Suppressor macrophage (primary cell): ENCODE data around the gene FGR.

Experiments
- DNase-seq, 4 experiments: peaks; one replicate each; pipeline ENCODE4 v3.0.0-alpha.2; 2020 to 2022

FGR gene

DNA sequence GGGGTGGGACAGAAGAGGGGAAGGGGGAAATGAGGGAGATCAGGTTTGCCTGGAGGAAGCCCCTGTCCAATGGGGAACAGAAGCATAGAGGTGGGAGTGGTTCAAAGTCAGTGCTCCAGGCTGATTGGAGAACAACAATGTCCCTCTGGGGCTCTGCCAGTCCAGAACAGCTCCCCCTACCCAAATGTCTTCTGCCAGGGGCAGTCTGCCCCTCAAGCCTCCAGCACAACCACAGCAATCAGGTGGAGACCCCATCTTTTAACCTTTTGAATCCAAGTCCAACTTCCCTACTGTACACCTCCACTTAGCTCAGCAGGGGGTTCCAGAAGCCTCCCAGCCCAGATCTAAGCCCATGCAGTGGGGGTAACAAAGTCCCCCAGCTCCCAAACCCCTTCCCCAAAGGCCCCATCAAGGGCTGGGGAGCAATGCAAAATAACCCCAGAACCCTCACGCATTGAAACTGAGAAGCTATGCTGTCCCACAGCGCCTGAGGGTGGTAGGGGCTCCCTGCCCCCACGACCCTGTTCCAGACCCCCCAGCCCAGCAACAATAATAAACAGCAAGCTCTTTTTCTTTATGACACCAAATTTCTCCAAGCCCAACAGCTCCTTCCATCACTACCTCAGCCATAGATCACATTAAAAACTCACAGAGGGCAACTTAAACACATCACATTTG is 34.3 kb downstream of the FGR start:
- no peak for DNase-seq

GRCh38 chr1:27599605-27600497 is 35.1 kb downstream of the FGR start:
- DNase-seq, result no peak

- DNase-seq, result no peak
Observed at GRCh38 chr1:27598902-27599528, 36.0 kb downstream of the FGR start.

DNA sequence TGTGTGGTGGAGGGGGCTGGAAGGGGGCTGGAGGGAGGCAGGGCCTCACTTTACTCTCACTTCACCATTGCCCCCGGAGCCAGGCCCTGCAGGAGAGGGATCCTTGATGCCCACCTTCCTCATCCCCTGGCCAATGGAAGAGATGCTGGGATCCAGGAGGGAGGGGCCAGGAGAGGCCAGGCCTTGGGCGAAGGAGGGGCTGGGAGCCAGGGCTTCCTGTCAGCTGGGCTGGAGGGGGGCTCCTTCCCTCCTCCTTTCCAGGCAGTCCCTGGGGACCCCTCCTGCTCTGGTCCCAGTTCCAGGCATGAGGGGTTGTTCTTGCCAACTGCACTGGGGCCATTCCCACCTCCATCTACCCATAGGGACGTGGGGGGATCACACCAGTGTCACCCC is 36.7 kb downstream of the FGR start:
- DNase-seq, result no peak

- DNase-seq, result no peak
Observed at GRCh38 chr1:27597516-27598294, 37.3 kb downstream of the FGR start.

GRCh38 chr1:27596986-27597385 is 38.0 kb downstream of the FGR start:
- DNase-seq, result no peak

- peak in 3 of 4 experiments; percentile 39 to 50 (median 46) for DNase-seq
Observed at GRCh38 chr1:27596261-27596660, 38.7 kb downstream of the FGR start.

DNA sequence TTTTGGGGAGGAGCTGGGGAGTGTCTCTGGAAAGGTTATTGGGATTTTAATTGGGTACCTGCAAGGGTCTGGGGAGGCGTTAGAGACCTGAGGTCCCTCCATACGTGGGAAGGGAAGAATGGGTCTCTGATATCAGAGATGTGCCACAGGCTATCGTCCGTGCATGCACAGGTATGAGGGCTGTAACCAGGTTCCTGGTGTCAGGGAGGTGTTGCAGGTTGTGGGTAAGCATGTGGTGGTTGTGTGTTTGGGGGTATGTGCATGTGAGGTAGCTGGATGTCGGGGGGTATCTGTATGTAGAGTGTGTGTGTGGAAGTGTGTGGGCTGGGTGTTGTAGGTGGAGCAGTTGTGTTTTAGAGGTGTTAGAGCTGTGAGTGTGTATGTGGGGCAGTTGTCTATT is 39.4 kb downstream of the FGR start:
- no peak for DNase-seq

- no peak for DNase-seq
Observed at GRCh38 chr1:27594564-27595510, 40.1 kb downstream of the FGR start.

DNA sequence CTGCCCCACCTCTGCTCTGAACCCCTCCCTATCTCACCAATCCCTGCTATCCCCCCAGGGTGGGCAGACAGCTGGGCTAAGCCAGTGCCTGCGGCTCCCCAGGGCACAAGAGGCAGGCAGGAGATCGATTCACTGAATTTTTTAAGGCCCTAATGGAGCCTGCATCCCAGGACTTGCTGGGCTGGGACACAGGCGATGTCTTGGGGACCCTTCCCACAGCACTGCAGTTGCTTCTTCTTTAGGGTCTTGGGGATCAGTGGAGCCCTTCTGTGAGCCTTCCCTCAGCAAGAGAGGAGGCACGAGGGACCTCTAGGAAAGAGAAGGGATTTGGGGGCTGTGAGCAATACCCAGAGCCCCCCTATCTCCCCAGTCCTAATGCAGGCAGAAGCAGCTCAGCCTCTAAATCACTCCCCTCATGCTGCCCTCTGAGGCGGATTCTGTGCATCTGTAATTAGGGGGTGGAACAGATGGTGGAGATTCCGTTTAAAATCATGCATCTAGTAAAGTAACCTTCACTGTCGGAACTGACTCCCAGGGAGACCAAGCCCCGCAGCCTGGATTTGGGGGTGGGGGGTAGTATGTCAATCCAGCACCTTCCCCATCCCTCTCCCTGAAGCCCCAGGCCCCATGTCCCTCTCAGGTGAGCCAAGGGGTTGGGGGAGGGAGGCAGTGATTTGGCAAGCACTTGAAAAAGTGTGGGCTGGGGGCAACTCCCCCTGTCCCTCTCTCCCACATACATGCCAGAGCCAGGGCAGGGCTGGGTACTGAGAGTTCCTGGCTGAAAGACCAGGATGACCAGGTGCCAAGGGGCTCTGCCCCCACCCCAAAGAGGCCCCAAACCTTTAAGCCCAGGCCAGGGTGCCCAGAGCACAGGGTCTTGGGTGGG is 41.1 kb downstream of the FGR start:
- DNase-seq, result no peak

DNA sequence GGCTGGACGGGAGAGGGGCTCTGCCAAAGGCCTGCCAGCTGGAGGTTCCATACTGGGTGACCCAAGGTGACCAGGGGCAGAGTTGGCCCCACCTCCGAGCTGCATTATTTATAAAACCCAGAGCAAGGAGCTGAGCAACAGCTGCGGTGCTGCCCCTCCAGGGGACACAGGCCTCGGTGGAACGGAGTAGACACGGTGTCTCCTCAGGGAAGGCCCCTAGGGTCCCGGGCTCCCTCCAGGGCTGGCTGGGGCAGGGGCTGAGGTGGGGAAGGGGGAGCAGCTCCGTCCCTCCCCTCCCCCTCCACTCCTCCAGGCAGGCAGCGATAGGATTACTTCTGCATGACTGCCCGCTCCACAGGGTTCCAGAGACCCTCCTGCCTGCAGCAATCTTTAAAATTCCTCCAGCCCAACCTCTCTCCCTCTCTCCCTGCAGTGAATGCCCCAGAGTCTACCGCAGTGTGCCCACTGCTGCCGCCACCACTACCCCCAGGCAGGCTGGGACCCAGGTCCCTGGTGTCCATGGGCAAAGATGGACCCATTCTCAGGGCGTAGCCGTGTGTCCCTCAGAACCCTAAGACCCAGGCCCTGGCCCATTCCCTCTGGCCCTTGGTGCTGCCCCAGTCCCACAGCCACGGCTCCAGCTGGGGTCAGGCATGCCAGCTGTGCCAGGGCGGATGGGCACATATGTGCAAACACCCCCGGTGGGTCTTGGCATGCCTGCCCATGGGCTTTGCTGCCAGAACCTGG is 41.9 kb downstream of the FGR start:
- DNase-seq, result no peak

DNA sequence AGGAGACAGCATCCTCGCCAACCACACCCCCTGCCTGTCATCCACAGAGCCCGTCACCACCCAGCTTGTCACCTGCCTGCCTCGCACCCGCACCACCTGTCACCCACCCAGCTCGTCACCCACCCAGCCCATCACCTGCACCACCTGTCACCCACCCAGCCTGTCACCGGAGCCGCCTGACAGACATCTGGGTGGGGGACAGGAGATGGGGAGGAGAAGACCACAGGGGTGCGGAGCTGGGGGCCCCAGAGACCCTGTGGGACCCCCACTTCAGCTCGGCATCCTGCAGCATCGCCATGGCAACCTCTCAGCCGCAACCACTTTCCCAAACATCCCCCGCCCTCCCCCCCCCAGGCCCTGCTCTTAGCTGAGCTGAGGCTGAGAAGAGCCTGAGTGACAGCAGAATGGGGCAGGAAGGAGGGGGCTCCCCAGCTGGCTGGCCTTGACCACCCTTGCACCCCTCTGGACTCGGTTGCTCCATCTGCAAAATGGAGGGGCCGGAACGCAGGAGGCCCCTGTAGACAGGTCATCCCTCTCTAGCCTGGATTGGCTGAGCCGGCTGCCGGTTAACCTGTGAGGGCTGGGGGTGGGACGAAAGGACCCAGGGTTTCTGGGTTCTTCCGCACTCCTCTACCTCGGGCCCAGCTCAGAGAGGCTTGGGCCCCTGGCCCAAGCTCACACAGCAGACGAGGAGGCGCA is 42.6 kb downstream of the FGR start:
- DNase-seq, result no peak

GRCh38 chr1:27591622-27592021 is 43.4 kb downstream of the FGR start:
- DNase-seq, result no peak

DNA sequence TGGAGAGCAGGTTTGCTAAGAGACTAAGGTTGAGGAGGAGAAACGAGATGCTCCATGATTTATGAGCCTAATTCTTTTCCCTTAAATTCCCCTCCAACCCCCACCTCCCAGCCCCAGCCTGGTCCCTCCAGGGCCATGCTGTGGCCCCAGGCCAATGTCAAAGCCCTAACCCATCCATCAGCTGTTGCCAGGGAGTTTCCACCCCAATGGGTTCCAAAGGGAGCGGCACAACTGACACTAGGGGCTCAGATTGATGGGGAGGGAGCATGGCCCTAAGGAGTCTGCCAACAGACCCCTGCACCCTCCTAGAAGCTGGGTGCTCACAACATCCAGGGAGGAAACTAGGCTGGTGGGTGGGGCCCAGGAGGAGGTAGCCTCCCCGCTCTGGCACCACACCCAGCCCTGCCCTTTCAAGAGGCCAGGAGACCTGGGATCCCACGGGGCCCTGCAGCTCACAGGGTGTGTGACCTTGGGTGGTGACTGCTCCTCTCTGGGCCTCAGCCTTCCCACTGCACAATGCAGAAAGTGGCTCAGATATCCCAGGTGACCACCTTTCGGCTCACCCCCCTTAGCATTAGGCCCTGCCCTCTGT is 44.0 kb downstream of the FGR start:
- DNase-seq, result no peak

DNA sequence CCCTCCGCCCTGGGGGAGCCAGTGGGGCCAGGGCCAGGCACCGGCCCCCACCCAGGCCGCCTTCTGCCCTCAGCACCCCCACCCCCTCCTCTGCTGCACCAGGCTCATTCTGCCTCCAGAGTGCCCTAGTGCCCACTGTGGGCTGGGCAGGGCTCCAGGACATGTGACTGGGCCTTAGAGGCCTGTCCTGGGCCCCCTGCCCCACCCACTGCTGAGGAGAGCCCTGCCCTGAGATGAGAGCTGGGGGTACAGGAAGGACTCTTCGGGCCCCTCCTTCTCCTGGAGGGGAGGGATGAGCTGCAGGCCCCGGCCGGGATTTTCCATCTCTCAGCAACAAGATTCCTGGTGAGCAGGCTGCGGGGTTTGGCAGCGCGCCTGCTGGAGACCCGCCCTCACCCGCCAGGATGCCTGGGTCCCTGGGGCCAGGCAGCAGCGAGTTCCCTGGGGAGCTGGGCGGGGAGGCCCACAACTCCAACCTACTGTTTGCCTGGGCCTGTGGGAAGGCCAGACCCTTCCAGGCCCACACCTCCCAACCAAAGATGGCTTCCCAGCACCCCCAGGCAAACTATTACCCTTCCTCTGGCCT is 45.1 kb downstream of the FGR start:
- no peak for DNase-seq

GRCh38 chr1:27589441-27589840 is 45.5 kb downstream of the FGR start:
- DNase-seq, result no peak

- no peak for DNase-seq
Observed at GRCh38 chr1:27588256-27589232, 46.4 kb downstream of the FGR start.
